GM19397 (cell line): ENCODE results near the gene RAPGEF4.

Experiments
- ATAC-seq: cut with Tn5 transposase; IDR thresholded peaks from one replicate; pipeline ENCODE4 v1.9.1; 2021; ENCODE audit warnings: mild to moderate bottlenecking, moderate library complexity; ENCODE audit not compliant: unreplicated experiment

The RAPGEF4 gene

GRCh38 chr2:172993931-172994717 lies 258.5 kb downstream of the RAPGEF4 start:
- ATAC-seq: no peak

- ATAC-seq: no peak
Observed at GRCh38 chr2:172994864-172995263, 259.2 kb downstream of the RAPGEF4 start.

GRCh38 chr2:172995323-172996244 lies 259.9 kb downstream of the RAPGEF4 start:
- no peak for ATAC-seq

- ATAC-seq: no peak
Observed at GRCh38 chr2:172996387-172996961, 260.8 kb downstream of the RAPGEF4 start.

- ATAC-seq: no peak
Observed at GRCh38 chr2:172997031-172997430, 261.4 kb downstream of the RAPGEF4 start.

GRCh38 chr2:172998547-172999272 lies 263.1 kb downstream of the RAPGEF4 start:
- ATAC-seq: no peak

- no peak for ATAC-seq
Observed at GRCh38 chr2:172999641-173000386, 264.2 kb downstream of the RAPGEF4 start.

- ATAC-seq: no peak
Observed at GRCh38 chr2:173001664-173002604, 266.3 kb downstream of the RAPGEF4 start.

GRCh38 chr2:173002751-173003541 lies 267.3 kb downstream of the RAPGEF4 start:
- ATAC-seq: no peak

- no peak for ATAC-seq
Observed at GRCh38 chr2:173008786-173009185, 273.1 kb downstream of the RAPGEF4 start.

- no peak for ATAC-seq
Observed at GRCh38 chr2:173010233-173010632, 274.6 kb downstream of the RAPGEF4 start.

- no peak for ATAC-seq
Observed at GRCh38 chr2:173016451-173016850, 280.8 kb downstream of the RAPGEF4 start.

- no peak for ATAC-seq
Observed at GRCh38 chr2:173017646-173018420, 282.2 kb downstream of the RAPGEF4 start.

GRCh38 chr2:173019755-173020154 lies 284.1 kb downstream of the RAPGEF4 start:
- no peak for ATAC-seq

- no peak for ATAC-seq
Observed at GRCh38 chr2:173021939-173022371, 286.3 kb downstream of the RAPGEF4 start.

- ATAC-seq: no peak
Observed at GRCh38 chr2:173023718-173024117, 288.1 kb downstream of the RAPGEF4 start.

- ATAC-seq: no peak
Observed at GRCh38 chr2:173026479-173026878, 290.8 kb downstream of the RAPGEF4 start.
